ENCODE results near the gene FLYWCH2. TPM values are rescaled to one million over a fixed set of nuclear protein-coding genes. Genes with fewer than 3 reads are reported as not detected.

The FLYWCH2 gene
- total RNA-seq, 1 experiment from 2014 or later = 16.5 TPM

DNA sequence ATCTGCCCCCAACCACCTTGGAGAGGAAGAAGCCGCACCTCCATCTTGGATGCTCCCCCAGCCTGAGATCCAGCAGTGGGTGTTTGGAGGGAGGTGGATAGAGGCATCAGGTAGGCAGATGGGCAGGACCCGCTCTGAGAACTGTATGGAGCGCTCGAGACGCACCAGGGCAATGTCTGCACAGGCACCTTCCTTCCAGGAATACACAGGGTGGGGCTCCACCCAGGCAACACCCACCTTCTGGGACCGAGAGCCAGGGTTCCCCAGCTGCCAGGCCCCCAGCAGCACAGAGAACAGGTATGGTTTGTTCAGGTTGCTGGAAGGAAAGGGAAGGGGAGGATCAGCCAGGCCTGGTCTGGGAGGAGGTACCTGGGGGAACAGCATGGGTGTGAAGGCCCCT is 27.5 kb upstream of the FLYWCH2 start:
- H3K23ac ChIP-seq (ENCODE audit: insufficient read length, low read depth, low read length) = no peak overlapping the region
- no peaks in the 10 kb centered on the region for H3K27me3 ChIP-seq (ENCODE audit: insufficient read depth, low read length)
- H3K4me1 ChIP-seq (ENCODE audit: insufficient read depth, low read length) = no peaks in the 10 kb centered on the region; the same call in 1 of the 2 replicates
- H2BK5ac ChIP-seq (ENCODE audit: insufficient read length, low read length) = no peak overlapping the region
- no peak overlapping the region for H3K27ac ChIP-seq (ENCODE audit: insufficient read length, low read depth, low read length)
- no CpG with 5 or more reads among the region's 6 CpGs for WGBS (ENCODE audit: extremely low coverage, insufficient read length, low lambda C conversion rate)
- H3K27me3 Mint-ChIP-seq (ENCODE audit: low read depth) = peaks cover 22% of the 10 kb centered on the region
- no peak overlapping the region for H2AK5ac ChIP-seq (ENCODE audit: insufficient read length, low read length)
- no peak overlapping the region for H3K4me3 Mint-ChIP-seq
- H3K36me3 Mint-ChIP-seq (ENCODE audit: insufficient read depth in 1 of 3, low read depth in 3 of 3) = peaks cover 0 to 11% (median 10%) of the 10 kb centered on the region in 3 experiments; a peak in 6 of 7 replicates
- no peak overlapping the region for H3K9ac ChIP-seq (ENCODE audit: extremely low read depth, insufficient read length, low read length)
- TF ChIP-seq CTCF (conservative IDR thresholded peaks at IDR 0.05) = no peak
- no peak overlapping the region for H3K27ac Mint-ChIP-seq
- H2AFZ ChIP-seq (ENCODE audit: low read length) = no peak overlapping the region
- H3T11ph ChIP-seq (ENCODE audit: low read length) = no peak overlapping the region
- H3K23me2 ChIP-seq (ENCODE audit: insufficient read length, low read depth, low read length, poor library complexity, severe bottlenecking) = peaks cover 5% of the 10 kb centered on the region
- H3K4me1 Mint-ChIP-seq = peaks cover 5 to 7% of the 10 kb centered on the region in 2 experiments; a peak in 3 of 4 replicates
- no peak overlapping the region for H3K4me2 ChIP-seq (ENCODE audit: insufficient read depth, insufficient read length, low read length)
- H3K9me3 Mint-ChIP-seq = peaks cover 14 to 20% of the 10 kb centered on the region in 2 experiments
- no peaks in the 10 kb centered on the region for H3K9me3 ChIP-seq (ENCODE audit: control insufficient read depth, low read depth, low read length)
- H2BK120ac ChIP-seq (ENCODE audit: low read depth, low read length, poor library complexity, severe bottlenecking) = no peak overlapping the region
- H2BK12ac ChIP-seq (ENCODE audit: insufficient read length, low read depth, low read length) = no peak overlapping the region
- H3K79me1 ChIP-seq (ENCODE audit: insufficient read depth, low read depth, low read length, poor library complexity, severe bottlenecking) = no peaks in the 10 kb centered on the region
- no peak overlapping the region for H2BK20ac ChIP-seq (ENCODE audit: low read depth, low read length, poor library complexity, severe bottlenecking)
- H3K4ac ChIP-seq (ENCODE audit: low read depth, low read length) = no peak overlapping the region
- H3K18ac ChIP-seq (ENCODE audit: insufficient read length, low read depth, low read length) = no peak overlapping the region
- no peak overlapping the region for H3K56ac ChIP-seq (ENCODE audit: insufficient read length, low read depth, low read length)
- H4K5ac ChIP-seq (ENCODE audit: insufficient read length, low read depth, low read length) = no peak overlapping the region
- no peaks in the 10 kb centered on the region for H3K79me2 ChIP-seq (ENCODE audit: insufficient read depth, low read length)
- no peak overlapping the region for H4K8ac ChIP-seq (replicated peaks; ENCODE audit: insufficient read length, low read depth, low read length)
- H4K91ac ChIP-seq (ENCODE audit: insufficient read length, low read depth, low read length) = no peak overlapping the region
- no peak overlapping the region for H3K14ac ChIP-seq (ENCODE audit: insufficient read depth, low read length)
- DNase-seq = no peak
- H4K20me1 ChIP-seq (ENCODE audit: control insufficient read depth, insufficient read depth, insufficient read length) = no peaks in the 10 kb centered on the region
- no peak overlapping the region for H2BK15ac ChIP-seq (ENCODE audit: low read depth, low read length)

Measured in H9 (cell line).